WERI-Rb-1 (cell line): ENCODE results near the gene CCL13.

Experiments used
- DNase-seq: peaks from one replicate; pipeline ENCODE4 v3.0.0-alpha.2; 2020
- H3K27ac ChIP-seq: fragments of 250-450 bp; sonication (Bioruptor Pico); 2 replicates; pipeline ENCODE4 v1.5.1; 2020; ENCODE audit warnings: mild to moderate bottlenecking, moderate library complexity
- H3K27me3 ChIP-seq: fragments of 250-450 bp; sonication (Bioruptor Pico); 2 replicates; pipeline ENCODE4 v1.5.1; 2021; ENCODE audit warnings: mild to moderate bottlenecking, low read depth, moderate library complexity; ENCODE audit not compliant: insufficient read depth, severe bottlenecking
- H3K36me3 ChIP-seq: fragments of 250-450 bp; sonication (Bioruptor Pico); 2 replicates; pipeline ENCODE4 v1.5.1; 2020; ENCODE audit warnings: mild to moderate bottlenecking, moderate library complexity
- H3K4me3 ChIP-seq: 2 replicates; pipeline ENCODE4 v1.5.1; 2011; ENCODE audit warnings: low read depth, mild to moderate bottlenecking, control low read depth, low read length
- H3K9me3 ChIP-seq: fragments of 250-450 bp; sonication (Bioruptor Pico); 2 replicates; pipeline ENCODE4 v1.5.1; 2021; ENCODE audit warnings: mild to moderate bottlenecking, moderate library complexity; ENCODE audit not compliant: severe bottlenecking
- CTCF ChIP-seq: IDR thresholded peaks from 2 replicates; pipeline ENCODE4 v1.5.1; 2011; ENCODE audit warnings: low read depth, mild to moderate bottlenecking, control low read depth, inconsistent platforms, low read length

CCL13 gene

DNA sequence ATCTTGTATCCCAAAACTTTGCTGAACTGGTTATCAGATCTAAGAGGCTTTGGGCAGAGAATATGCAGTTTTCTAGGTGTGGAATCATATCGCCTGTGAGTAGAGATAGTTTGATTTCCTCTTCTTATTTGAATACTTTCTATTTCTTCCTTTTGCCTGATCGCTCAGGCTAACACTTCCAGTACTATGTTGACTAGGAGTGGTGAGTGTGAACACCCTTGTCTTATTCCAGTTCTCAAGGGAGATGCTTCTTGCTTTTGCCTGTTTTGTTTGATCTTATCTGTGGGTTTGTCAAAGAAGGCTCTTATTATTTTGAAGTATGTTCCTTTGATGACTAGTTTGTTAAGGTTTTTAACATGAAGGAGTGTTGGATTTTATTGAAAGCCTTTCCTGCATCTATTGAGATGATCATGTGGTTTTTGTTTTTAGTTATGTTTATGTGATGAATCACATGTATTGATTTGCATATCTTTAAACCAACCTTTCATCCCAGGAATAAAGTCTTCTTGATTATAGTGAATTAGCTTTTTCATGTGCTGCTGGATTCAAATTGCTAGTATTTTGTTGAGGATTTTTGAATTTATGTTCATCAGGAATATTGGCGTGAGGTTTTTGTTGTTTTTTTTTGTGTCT lies 17.0 kb upstream of the CCL13 start:
- H3K27ac ChIP-seq, result no peak overlapping the region
- H3K36me3 ChIP-seq, result no peaks in the 10 kb centered on the region
- H3K9me3 ChIP-seq, result no peaks in the 10 kb centered on the region
- H3K4me3 ChIP-seq, result no peak overlapping the region
- DNase-seq, result no peak
- no peak for TF ChIP-seq CTCF
- peaks cover 81% of the 10 kb centered on the region for H3K27me3 ChIP-seq

GRCh38 chr17:34341916-34342315 lies 14.4 kb upstream of the CCL13 start:
- Histone ChIP-seq H3K27ac (no peak overlapping the region), H3K9me3 (no peaks in the 10 kb centered on the region), H3K36me3 (no peaks in the 10 kb centered on the region), H3K4me3 (no peak overlapping the region), H3K27me3 (peaks cover 86% of the 10 kb centered on the region)
- no peak for TF ChIP-seq CTCF
- no peak for DNase-seq

GRCh38 chr17:34347063-34347462 lies 9.2 kb upstream of the CCL13 start:
- no peak for TF ChIP-seq CTCF
- no peak for DNase-seq

GRCh38 chr17:34349751-34350150 lies 6.5 kb upstream of the CCL13 start:
- Histone ChIP-seq H3K9me3 (no peaks in the 10 kb centered on the region), H3K4me3 (no peak overlapping the region), H3K27ac (no peak overlapping the region), H3K36me3 (no peaks in the 10 kb centered on the region), H3K27me3 (peaks cover 74% of the 10 kb centered on the region)
- no peak for DNase-seq
- no peak for TF ChIP-seq CTCF

More at GRCh38 chr17:34347063-34347462, 9.2 kb upstream of the CCL13 start:
- Histone ChIP-seq H3K27ac (no peak overlapping the region), H3K27me3 (peaks cover 71% of the 10 kb centered on the region), H3K9me3 (no peaks in the 10 kb centered on the region), H3K4me3 (no peak overlapping the region), H3K36me3 (no peaks in the 10 kb centered on the region)

DNA sequence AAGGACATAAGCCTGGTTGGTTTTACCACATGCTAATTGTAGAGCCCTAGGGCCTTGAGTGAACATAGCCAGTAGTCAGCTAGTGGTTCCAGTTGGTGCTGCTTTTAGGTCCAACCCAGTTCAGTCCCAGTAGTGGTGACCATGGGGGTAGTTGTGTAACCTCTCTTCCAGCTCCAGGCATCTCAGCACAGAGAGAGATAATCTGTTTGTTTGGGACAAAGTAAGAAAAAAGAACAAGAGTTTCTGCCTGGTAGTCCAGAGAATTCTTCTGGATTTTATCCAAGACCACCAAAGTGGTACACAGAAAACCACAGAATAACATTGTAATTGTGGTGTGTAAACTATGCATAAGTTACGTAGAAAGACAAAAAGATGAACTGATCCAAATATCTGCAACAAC lies 5.2 kb upstream of the CCL13 start:
- Histone ChIP-seq H3K9me3 (no peaks in the 10 kb centered on the region), H3K27me3 (peaks cover 75% of the 10 kb centered on the region), H3K4me3 (no peak overlapping the region), H3K36me3 (no peaks in the 10 kb centered on the region), H3K27ac (no peak overlapping the region)
- no peak for TF ChIP-seq CTCF
- DNase-seq, result no peak

DNA sequence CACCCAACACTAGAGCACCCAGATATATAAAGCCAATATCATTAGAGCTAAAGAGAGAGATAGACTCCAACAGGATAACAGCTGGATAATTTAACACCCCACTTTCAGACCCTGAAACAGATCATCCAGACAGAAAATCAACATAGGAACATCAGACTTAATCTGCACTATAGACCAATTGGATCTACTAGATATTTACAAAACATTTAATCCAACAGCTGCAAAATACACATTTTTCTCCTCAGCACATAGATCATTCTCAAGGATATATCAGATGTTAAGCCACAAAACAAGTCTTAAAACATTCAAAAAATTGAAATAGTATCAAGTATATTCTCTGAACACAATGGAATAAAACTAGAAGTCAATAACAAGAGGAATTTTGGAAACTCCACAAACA lies 4.1 kb upstream of the CCL13 start:
- no peaks in the 10 kb centered on the region for H3K36me3 ChIP-seq
- H3K27ac ChIP-seq, result no peak overlapping the region
- H3K27me3 ChIP-seq, result peaks cover 77% of the 10 kb centered on the region
- DNase-seq, result no peak
- no peaks in the 10 kb centered on the region for H3K9me3 ChIP-seq
- no peak for TF ChIP-seq CTCF
- no peak overlapping the region for H3K4me3 ChIP-seq
